ENCODE data around the gene LPCAT1.
"Not testable (repeated sequence)": the region's sequence is repeated elsewhere in the genome, so short reads cannot be mapped to it uniquely, and the experiment has no call there.

Gene LPCAT1

DNA sequence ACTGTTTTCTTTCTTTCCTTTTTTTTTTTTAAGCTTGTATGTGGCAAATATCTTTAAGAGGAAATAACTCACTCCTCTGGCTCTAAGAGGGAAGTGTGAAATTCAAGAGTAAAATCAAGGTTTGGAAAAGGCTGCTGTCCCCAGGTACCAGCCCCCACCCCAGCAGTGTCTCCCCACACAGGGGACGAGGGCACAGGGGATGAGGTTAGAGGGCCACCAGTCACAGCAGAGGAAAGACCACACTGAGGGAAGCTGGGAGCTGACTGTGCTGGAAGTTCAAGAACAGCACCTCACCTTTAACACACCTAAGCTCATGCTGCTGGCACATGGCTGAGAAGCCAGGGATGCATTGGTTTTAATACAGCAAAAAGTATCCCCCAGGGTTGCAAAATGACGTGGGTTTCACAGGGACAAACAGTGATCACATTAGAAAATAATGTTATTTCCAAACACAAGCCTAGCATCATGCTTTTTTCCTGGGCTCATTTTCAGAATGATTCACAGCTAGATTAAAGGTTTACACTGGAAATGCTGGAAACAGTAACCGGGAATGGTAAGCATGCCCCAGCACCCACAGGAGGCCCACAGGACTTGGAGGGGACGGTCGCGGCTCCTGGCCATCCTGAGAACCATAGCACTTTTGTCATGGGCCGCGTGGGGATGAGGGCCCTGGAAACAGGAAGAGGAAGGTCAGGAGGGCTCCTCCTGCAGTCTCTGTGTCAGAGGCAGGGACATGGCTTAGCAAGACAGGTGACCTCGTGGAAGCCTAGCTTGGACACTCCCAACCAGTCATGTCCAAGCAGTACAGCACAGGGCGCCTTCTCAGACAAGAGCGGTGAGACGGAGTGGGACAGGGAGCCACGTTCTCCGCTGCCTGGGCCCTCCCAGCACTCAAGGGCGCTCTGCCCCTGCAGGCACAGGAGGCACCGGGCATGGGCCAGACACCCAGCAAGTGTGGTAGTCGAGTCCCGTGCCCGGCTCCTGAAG, 6.9 kb downstream of the LPCAT1 start:
- Histone ChIP-seq H3K79me2 (ENCODE audit: control insufficient read depth, low read length) (peaks cover 99% of the 10 kb centered on the region), H3K36me3 (ENCODE audit: control insufficient read depth, low read length) (peaks cover 84% of the 10 kb centered on the region), H3K9me2 (replicated peaks; ENCODE audit: control insufficient read depth, low read length) (no peaks in the 10 kb centered on the region), H4K20me1 (ENCODE audit: control insufficient read depth, insufficient read depth, low read depth, low read length) (peaks cover 22% of the 10 kb centered on the region), H3F3A (ENCODE audit: control insufficient read depth, insufficient read depth) (no peaks in the 10 kb centered on the region), H3K4me3 (ENCODE audit: low read length) (no peak overlapping the region), H3K4me1 (ENCODE audit: control insufficient read depth, low read length) (peaks cover 13% of the 10 kb centered on the region), H3K27me3 (ENCODE audit: control insufficient read depth, low read length) (no peaks in the 10 kb centered on the region), H3K9me3 (ENCODE audit: control insufficient read depth, insufficient read depth, low read length) (no peaks in the 10 kb centered on the region), H3K27ac (ENCODE audit: low read depth, low read length) (no peak overlapping the region), H3K4me2 (ENCODE audit: low read length) (no peak overlapping the region)
- TF ChIP-seq, protein P1, sequence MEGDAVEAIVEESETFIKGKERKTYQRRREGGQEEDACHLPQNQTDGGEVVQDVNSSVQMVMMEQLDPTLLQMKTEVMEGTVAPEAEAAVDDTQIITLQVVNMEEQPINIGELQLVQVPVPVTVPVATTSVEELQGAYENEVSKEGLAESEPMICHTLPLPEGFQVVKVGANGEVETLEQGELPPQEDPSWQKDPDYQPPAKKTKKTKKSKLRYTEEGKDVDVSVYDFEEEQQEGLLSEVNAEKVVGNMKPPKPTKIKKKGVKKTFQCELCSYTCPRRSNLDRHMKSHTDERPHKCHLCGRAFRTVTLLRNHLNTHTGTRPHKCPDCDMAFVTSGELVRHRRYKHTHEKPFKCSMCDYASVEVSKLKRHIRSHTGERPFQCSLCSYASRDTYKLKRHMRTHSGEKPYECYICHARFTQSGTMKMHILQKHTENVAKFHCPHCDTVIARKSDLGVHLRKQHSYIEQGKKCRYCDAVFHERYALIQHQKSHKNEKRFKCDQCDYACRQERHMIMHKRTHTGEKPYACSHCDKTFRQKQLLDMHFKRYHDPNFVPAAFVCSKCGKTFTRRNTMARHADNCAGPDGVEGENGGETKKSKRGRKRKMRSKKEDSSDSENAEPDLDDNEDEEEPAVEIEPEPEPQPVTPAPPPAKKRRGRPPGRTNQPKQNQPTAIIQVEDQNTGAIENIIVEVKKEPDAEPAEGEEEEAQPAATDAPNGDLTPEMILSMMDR (IDR thresholded peaks at IDR 0.05; ENCODE audit: low read depth, low read length, poor library complexity, severe bottlenecking): no peak
- no peak for TF ChIP-seq EZH2phosphoT487 (IDR thresholded peaks at IDR 0.05; ENCODE audit: borderline replicate concordance, low read length)

DNA sequence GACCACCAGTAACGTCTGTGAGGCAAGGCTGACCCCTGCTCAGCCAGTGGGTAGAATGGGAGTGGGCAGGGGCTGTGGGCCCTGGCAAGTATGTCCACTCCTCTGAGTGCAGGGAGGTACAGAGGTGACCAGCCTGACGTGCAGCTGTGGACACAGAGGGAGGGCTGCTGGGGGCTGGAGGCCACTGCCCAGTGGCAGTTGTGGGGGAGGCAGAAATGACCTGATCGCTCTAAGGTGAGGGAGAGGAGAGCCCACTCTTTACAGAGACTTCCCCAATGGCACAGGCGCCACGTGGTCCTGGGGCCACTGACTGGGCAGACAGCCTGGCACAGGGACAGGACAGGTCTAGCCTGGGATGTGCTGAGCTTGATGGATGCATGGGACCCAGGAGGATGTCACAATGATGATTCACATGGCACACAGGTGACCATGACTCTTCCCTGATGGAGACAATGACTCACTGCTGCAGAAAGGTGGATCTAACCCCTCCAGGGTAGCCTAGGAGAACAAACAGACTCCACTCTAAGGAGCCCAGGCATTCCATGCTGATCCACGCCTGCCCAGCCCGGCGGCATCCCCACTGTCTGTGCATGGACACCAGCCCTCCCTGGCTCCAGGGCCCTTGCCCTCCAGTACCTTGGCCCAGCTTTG, 7.7 kb downstream of the LPCAT1 start:
- Histone ChIP-seq H3K27me3 (ENCODE audit: control insufficient read depth, low read length) (no peaks in the 10 kb centered on the region), H3K27ac (ENCODE audit: low read depth, low read length) (no peak overlapping the region), H4K20me1 (ENCODE audit: control insufficient read depth, insufficient read depth, low read depth, low read length) (peaks cover 13% of the 10 kb centered on the region), H3K36me3 (ENCODE audit: control insufficient read depth, low read length) (peaks cover 84% of the 10 kb centered on the region), H3K9me2 (replicated peaks; ENCODE audit: control insufficient read depth, low read length) (no peaks in the 10 kb centered on the region), H3K9me3 (ENCODE audit: control insufficient read depth, insufficient read depth, low read length) (no peaks in the 10 kb centered on the region), H3K4me1 (ENCODE audit: control insufficient read depth, low read length) (peaks cover 4% of the 10 kb centered on the region; the same call in 1 of the 2 replicates), H3K4me2 (ENCODE audit: low read length) (no peak overlapping the region), H3F3A (ENCODE audit: control insufficient read depth, insufficient read depth) (no peaks in the 10 kb centered on the region), H3K79me2 (ENCODE audit: control insufficient read depth, low read length) (peaks cover 98% of the 10 kb centered on the region), H3K4me3 (ENCODE audit: low read length) (no peak overlapping the region)
- TF ChIP-seq, protein P1 (IDR thresholded peaks at IDR 0.05; ENCODE audit: low read depth, low read length, poor library complexity, severe bottlenecking): no peak
- TF ChIP-seq EZH2phosphoT487 (IDR thresholded peaks at IDR 0.05; ENCODE audit: borderline replicate concordance, low read length): no peak

DNA sequence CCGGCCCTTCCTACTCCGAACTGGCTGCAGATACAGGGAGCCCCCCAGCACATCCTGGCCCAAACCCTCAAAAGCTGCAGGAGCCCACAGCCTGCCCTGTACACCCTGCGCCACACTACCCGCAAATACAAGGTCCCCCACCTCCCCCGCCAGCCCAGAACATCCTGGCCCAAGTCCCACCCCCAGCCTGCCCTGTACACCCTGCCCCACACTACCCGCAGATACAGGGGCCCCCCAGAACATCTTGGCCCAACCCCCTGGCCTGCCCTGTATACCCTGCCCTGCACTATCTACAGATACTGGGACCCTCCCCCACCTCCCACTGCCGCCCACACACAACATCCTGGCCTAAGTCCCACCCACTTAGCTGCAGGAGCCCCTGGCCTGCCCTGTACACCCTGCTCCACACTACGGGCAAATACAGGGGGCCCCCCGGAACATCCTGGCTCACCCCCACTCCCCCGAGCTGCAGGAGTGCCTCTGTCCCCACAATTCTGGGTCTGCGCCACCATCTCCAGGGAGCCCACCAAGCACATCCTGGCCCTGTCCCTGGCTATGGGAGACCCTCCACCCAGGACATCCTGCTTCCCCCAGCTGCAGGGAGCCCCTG, 8.3 kb downstream of the LPCAT1 start:
- peaks cover 87% of the 10 kb centered on the region for H3K36me3 ChIP-seq (ENCODE audit: control insufficient read depth, low read length)
- peaks cover 99% of the 10 kb centered on the region for H3K79me2 ChIP-seq (ENCODE audit: control insufficient read depth, low read length)
- no peak overlapping the region for H3K27ac ChIP-seq (ENCODE audit: low read depth, low read length)

DNA sequence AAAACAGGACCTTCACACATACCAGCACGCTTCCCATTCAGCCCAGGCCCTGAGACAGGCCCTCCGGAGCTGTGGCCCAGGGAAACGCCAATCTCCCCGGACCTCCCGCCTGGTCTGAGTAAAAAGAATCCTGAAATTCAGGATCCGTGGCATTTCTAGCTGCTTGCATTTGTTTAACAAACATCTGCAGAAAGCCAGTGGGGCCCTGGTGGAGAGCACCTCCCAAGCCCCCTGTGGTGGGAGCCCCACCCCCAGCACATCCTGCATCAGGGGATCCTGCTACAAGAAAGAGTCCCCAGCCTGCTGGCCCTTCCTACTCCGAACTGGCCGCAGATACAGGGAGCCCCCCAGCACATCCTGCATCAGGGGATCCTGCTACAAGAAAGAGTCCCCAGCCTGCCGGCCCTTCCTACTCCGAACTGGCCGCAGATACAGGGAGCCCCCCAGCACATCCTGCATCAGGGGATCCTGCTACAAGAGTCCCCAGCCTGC, 8.9 kb downstream of the LPCAT1 start:
- not testable (repeated sequence) for H4K20me1 ChIP-seq (ENCODE audit: control insufficient read depth, insufficient read depth, low read depth, low read length)

More for the DNA sequence above, 8.3 kb downstream of the LPCAT1 start:
- Histone ChIP-seq H3F3A (ENCODE audit: control insufficient read depth, insufficient read depth) (no peaks in the 10 kb centered on the region), H3K4me2 (ENCODE audit: low read length) (no peak overlapping the region), H3K9me3 (ENCODE audit: control insufficient read depth, insufficient read depth, low read length) (no peaks in the 10 kb centered on the region), H3K4me3 (ENCODE audit: low read length) (no peak overlapping the region), H3K27me3 (ENCODE audit: control insufficient read depth, low read length) (no peaks in the 10 kb centered on the region), H4K20me1 (ENCODE audit: control insufficient read depth, insufficient read depth, low read depth, low read length) (peaks cover 12% of the 10 kb centered on the region), H3K9me2 (replicated peaks; ENCODE audit: control insufficient read depth, low read length) (no peaks in the 10 kb centered on the region), H3K4me1 (ENCODE audit: control insufficient read depth, low read length) (0 out of 2 replicates have a peak, but pooled peaks cover 4% of the 10 kb centered on the region)
- TF ChIP-seq, protein P1 (IDR thresholded peaks at IDR 0.05; ENCODE audit: low read depth, low read length, poor library complexity, severe bottlenecking): no peak
- TF ChIP-seq EZH2phosphoT487 (IDR thresholded peaks at IDR 0.05; ENCODE audit: borderline replicate concordance, low read length): no peak

More for the DNA sequence above, 8.9 kb downstream of the LPCAT1 start:
- H3K27me3 ChIP-seq (ENCODE audit: control insufficient read depth, low read length); H3K4me3 ChIP-seq (ENCODE audit: low read length); H3K4me2 ChIP-seq (ENCODE audit: low read length); H3K27ac ChIP-seq (ENCODE audit: low read depth, low read length); H3K4me1 ChIP-seq (ENCODE audit: control insufficient read depth, low read length); H3K9me3 ChIP-seq (ENCODE audit: control insufficient read depth, insufficient read depth, low read length); H3F3A ChIP-seq (ENCODE audit: control insufficient read depth, insufficient read depth); H3K9me2 ChIP-seq (replicated peaks; ENCODE audit: control insufficient read depth, low read length): not testable (repeated sequence)
- H3K36me3 ChIP-seq (ENCODE audit: control insufficient read depth, low read length): peaks cover 83% of the 10 kb centered on the region
- peaks cover 98% of the 10 kb centered on the region for H3K79me2 ChIP-seq (ENCODE audit: control insufficient read depth, low read length)
